Liver (tissue), 9 donors: ENCODE results near the gene NOPCHAP1. TPM values are rescaled to one million over a fixed set of nuclear protein-coding genes. Genes with fewer than 3 reads are reported as not detected.
A peak's percentile ranks its signal among the peaks of the same experiment; 100 is the strongest.
"Not testable (repeated sequence)": the region's sequence is repeated elsewhere in the genome, so short reads cannot be mapped to it uniquely, and the experiment has no call there.

Experiments used
- DNase-seq: peaks from one replicate; pipeline ENCODE4 v3.0.0-alpha.2; 2017; ENCODE audit warnings: low spot score
- H3K27ac ChIP-seq, 2 donors: one replicate each; pipeline ENCODE4 v1.7.0; 2013; ENCODE audit warnings: inconsistent platforms in 2 of 2, low read length in 2 of 2, control low read depth in 1 of 2, low read depth in 1 of 2, mild to moderate bottlenecking in 1 of 2
- H3K27me3 ChIP-seq, 4 donors: one replicate each; pipeline versions ENCODE4 v1.6.1 to v1.7.0; 2013; ENCODE audit warnings: low read length in 3 of 4, inconsistent platforms in 1 of 4, mild to moderate bottlenecking in 1 of 4, moderate library complexity in 1 of 4; ENCODE audit not compliant: control insufficient read depth in 4 of 4, insufficient read depth in 4 of 4
- H3K36me3 ChIP-seq, 4 donors: one replicate each; pipeline versions ENCODE4 v1.6.1 to v1.7.0; 2013; ENCODE audit warnings: low read length in 3 of 4, mild to moderate bottlenecking in 3 of 4, low read depth in 1 of 4, moderate library complexity in 1 of 4; ENCODE audit not compliant: control insufficient read depth in 4 of 4, insufficient read depth in 3 of 4
- H3K4me1 ChIP-seq, 4 donors: one replicate each; pipeline versions ENCODE4 v1.6.1 to v1.7.0; 2013; ENCODE audit warnings: low read length in 3 of 4, mild to moderate bottlenecking in 3 of 4, moderate library complexity in 1 of 4; ENCODE audit not compliant: control insufficient read depth in 4 of 4, insufficient read depth in 4 of 4
- H3K4me3 ChIP-seq, 3 donors: one replicate each; pipeline versions ENCODE4 v1.6.1 to v1.7.0; 2013; ENCODE audit warnings: low read length in 3 of 3, control low read depth in 1 of 3, low read depth in 1 of 3, mild to moderate bottlenecking in 1 of 3
- H3K9ac ChIP-seq, 2 donors: one replicate each; pipeline ENCODE4 v1.7.0; 2013; ENCODE audit warnings: low read length in 2 of 2, mild to moderate bottlenecking in 2 of 2, moderate library complexity in 2 of 2, control low read depth in 1 of 2, low read depth in 1 of 2
- H3K9me3 ChIP-seq, 4 donors: one replicate each; pipeline versions ENCODE4 v1.6.1 to v1.7.0; 2013; ENCODE audit warnings: low read length in 3 of 4; ENCODE audit not compliant: control insufficient read depth in 4 of 4
- CTCF ChIP-seq: fragments of 150-350 bp; IDR thresholded peaks from 2 replicates; pipeline ENCODE4 v1.5.1; 2017; ENCODE audit warnings: improper control_type of control experiment, low read depth, low read length; ENCODE audit not compliant: missing input control
- EGR1 ChIP-seq, 2 donors: IDR thresholded peaks; 2 replicates each; pipeline ENCODE4 v1.6.1; 2016 to 2018; ENCODE audit warnings: antibody characterized with exemption in 2 of 2, low read depth in 2 of 2
- FOXA1 ChIP-seq: IDR thresholded peaks from 2 replicates; pipeline ENCODE4 v1.6.1; 2016; ENCODE audit warnings: antibody characterized with exemption
- FOXA2 ChIP-seq: IDR thresholded peaks from 2 replicates; pipeline ENCODE4 v1.6.1; 2016; ENCODE audit warnings: antibody characterized with exemption
- HNF4A ChIP-seq, 2 donors: conservative IDR thresholded peaks; 2 replicates each; pipeline ENCODE4 v1.6.1; 2016; ENCODE audit warnings: antibody characterized with exemption in 2 of 2, mild to moderate bottlenecking in 2 of 2
- NR2F2 ChIP-seq: IDR thresholded peaks from 2 replicates; pipeline ENCODE4 v1.6.1; 2016; ENCODE audit warnings: antibody characterized with exemption
- RAD21 ChIP-seq, 2 donors: IDR thresholded peaks; 2 replicates each; pipeline ENCODE4 v1.6.1; 2016; ENCODE audit warnings: antibody characterized with exemption in 2 of 2, mild to moderate bottlenecking in 2 of 2
- RXRA ChIP-seq, 2 donors: IDR thresholded peaks; 2 replicates each; pipeline ENCODE4 v1.6.1; 2017 to 2018; ENCODE audit warnings: antibody characterized with exemption in 2 of 2, mild to moderate bottlenecking in 1 of 2
- TAF1 ChIP-seq: conservative IDR thresholded peaks from 2 replicates; pipeline ENCODE4 v1.6.1; 2016; ENCODE audit warnings: antibody characterized with exemption, mild to moderate bottlenecking
- YY1 ChIP-seq: IDR thresholded peaks from 2 replicates; pipeline ENCODE4 v1.6.1; 2016; ENCODE audit warnings: antibody characterized with exemption, mild to moderate bottlenecking
- whole genome bisulfite sequencing: extraction: QIAGEN DNeasy Blood & Tissue Kit; methylation state at CpG from one replicate; pipeline ENCODE4 v1.1.7; 2013; 5-methylcytosine and 5-hydroxymethylcytosine counted together
- polyA plus RNA-seq, 2 donors: library from polyadenylated mRNA; stranded (reverse) in 1 of 2; unstranded in 1 of 2; fragments of 200-250 nt in 1 of 2; fragments of >200 nt in 1 of 2; fragmentation: Nextera tagmentation in 1 of 2; extraction: Ambion mirVana in 1 of 2; gene quantifications; one replicate each; pipeline versions ENCODE4 v1.2.1 to v1.2.3, GENCODE V29; 2013 to 2015
- total RNA-seq, 2 donors: library from RNA; depleted of rRNA; stranded (reverse); fragments of >200 nt; gene quantifications; one replicate each; pipeline ENCODE4 v1.2.3, GENCODE V29; 2014
- TF ChIP-seq, protein P1 (sequence below): IDR thresholded peaks from 2 replicates; pipeline ENCODE4 v1.6.1; 2016; ENCODE audit warnings: antibody characterized with exemption
- TF ChIP-seq, protein P2 (sequence below): IDR thresholded peaks from 2 replicates; pipeline ENCODE4 v1.6.1; 2016; ENCODE audit warnings: antibody characterized with exemption, mild to moderate bottlenecking
- TF ChIP-seq, protein P3 (sequence below): IDR thresholded peaks from 2 replicates; pipeline ENCODE4 v1.6.1; 2016; ENCODE audit warnings: antibody characterized with exemption
- donor health status: healthy.
- donor health status: healthy.
- donor health status: healthy.
- donor health status: healthy.
- donor health status: healthy.

Gene NOPCHAP1
- total and polyA plus RNA-seq, 4 donors, result 2.1 to 18.6 (median 3.5) TPM

GRCh38 chr12:104941454-104941853, 44.7 kb upstream of the NOPCHAP1 start:
- 37% methylated on average over 3 of the region's 3 CpGs for WGBS
- Histone ChIP-seq H3K9ac (peak overlapping the region in 1 of 2 donors; percentile 3), H3K36me3 (peaks cover 0 to 3% (median 0%) of the 10 kb centered on the region in 4 donors), H3K27me3 (no peaks in the 10 kb centered on the region), H3K27ac (peak overlapping the region; percentile 69 to 76), H3K9me3 (no peaks in the 10 kb centered on the region), H3K4me3 (no peak overlapping the region), H3K4me1 (peaks cover 24 to 46% (median 37%) of the 10 kb centered on the region in 4 donors)
- no peak for DNase-seq
- TF ChIP-seq RXRA (IDR thresholded peaks at IDR 0.05) (peak; percentile 19 to 60), FOXA1 (peak; percentile 53), FOXA2 (peak; percentile 25), RAD21 (IDR thresholded peaks at IDR 0.05) (peak in 1 of 2 donors; percentile 16), EGR1 (IDR thresholded peaks at IDR 0.05; ENCODE audit: low read depth in 2 of 2) (no peak), YY1 (peak; percentile 46), HNF4A (conservative IDR thresholded peaks at IDR 0.05) (peak; percentile 53 to 78)
- TF ChIP-seq, protein P1, sequence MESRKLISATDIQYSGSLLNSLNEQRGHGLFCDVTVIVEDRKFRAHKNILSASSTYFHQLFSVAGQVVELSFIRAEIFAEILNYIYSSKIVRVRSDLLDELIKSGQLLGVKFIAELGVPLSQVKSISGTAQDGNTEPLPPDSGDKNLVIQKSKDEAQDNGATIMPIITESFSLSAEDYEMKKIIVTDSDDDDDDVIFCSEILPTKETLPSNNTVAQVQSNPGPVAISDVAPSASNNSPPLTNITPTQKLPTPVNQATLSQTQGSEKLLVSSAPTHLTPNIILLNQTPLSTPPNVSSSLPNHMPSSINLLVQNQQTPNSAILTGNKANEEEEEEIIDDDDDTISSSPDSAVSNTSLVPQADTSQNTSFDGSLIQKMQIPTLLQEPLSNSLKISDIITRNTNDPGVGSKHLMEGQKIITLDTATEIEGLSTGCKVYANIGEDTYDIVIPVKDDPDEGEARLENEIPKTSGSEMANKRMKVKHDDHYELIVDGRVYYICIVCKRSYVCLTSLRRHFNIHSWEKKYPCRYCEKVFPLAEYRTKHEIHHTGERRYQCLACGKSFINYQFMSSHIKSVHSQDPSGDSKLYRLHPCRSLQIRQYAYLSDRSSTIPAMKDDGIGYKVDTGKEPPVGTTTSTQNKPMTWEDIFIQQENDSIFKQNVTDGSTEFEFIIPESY, result peak; percentile 20
- TF ChIP-seq, protein P2, sequence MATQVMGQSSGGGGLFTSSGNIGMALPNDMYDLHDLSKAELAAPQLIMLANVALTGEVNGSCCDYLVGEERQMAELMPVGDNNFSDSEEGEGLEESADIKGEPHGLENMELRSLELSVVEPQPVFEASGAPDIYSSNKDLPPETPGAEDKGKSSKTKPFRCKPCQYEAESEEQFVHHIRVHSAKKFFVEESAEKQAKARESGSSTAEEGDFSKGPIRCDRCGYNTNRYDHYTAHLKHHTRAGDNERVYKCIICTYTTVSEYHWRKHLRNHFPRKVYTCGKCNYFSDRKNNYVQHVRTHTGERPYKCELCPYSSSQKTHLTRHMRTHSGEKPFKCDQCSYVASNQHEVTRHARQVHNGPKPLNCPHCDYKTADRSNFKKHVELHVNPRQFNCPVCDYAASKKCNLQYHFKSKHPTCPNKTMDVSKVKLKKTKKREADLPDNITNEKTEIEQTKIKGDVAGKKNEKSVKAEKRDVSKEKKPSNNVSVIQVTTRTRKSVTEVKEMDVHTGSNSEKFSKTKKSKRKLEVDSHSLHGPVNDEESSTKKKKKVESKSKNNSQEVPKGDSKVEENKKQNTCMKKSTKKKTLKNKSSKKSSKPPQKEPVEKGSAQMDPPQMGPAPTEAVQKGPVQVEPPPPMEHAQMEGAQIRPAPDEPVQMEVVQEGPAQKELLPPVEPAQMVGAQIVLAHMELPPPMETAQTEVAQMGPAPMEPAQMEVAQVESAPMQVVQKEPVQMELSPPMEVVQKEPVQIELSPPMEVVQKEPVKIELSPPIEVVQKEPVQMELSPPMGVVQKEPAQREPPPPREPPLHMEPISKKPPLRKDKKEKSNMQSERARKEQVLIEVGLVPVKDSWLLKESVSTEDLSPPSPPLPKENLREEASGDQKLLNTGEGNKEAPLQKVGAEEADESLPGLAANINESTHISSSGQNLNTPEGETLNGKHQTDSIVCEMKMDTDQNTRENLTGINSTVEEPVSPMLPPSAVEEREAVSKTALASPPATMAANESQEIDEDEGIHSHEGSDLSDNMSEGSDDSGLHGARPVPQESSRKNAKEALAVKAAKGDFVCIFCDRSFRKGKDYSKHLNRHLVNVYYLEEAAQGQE, result no peak

- Histone ChIP-seq H3K36me3 (peaks cover 0 to 3% (median 0%) of the 10 kb centered on the region in 4 donors), H3K4me1 (peaks cover 24 to 46% (median 37%) of the 10 kb centered on the region in 4 donors), H3K27ac (peak overlapping the region; percentile 50 to 69), H3K4me3 (no peak overlapping the region), H3K27me3 (no peaks in the 10 kb centered on the region), H3K9ac (no peak overlapping the region), H3K9me3 (no peaks in the 10 kb centered on the region)
- no peak for DNase-seq
- TF ChIP-seq NR2F2 (no peak), EGR1 (IDR thresholded peaks at IDR 0.05; ENCODE audit: low read depth in 2 of 2) (no peak), CTCF (no peak), TAF1 (no peak), FOXA2 (no peak)
- TF ChIP-seq, protein P2, result no peak
- TF ChIP-seq, protein P3, sequence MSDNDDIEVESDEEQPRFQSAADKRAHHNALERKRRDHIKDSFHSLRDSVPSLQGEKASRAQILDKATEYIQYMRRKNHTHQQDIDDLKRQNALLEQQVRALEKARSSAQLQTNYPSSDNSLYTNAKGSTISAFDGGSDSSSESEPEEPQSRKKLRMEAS, result no peak
- 83% methylated on average over 4 of the region's 4 CpGs for WGBS
Observed at GRCh38 chr12:104942075-104942474, 44.0 kb upstream of the NOPCHAP1 start.

GRCh38 chr12:104943401-104943800, 42.7 kb upstream of the NOPCHAP1 start:
- WGBS, result 95% methylated on average over 8 of the region's 8 CpGs
- peak overlapping the region; percentile 41 to 81 for H3K27ac ChIP-seq
- DNase-seq, H3K27me3 ChIP-seq, H3K9me3 ChIP-seq, H3K9ac ChIP-seq, H3K36me3 ChIP-seq, H3K4me3 ChIP-seq: not testable (repeated sequence)
- peaks cover 24 to 49% (median 40%) of the 10 kb centered on the region in 4 donors for H3K4me1 ChIP-seq
